RWPE2 (cell line): ENCODE measurements around the gene HLF.
A peak's percentile ranks its signal among the peaks of the same experiment; 100 is the strongest.

Experiments
- ATAC-seq: fragments of 200-7000 bp; cut with Tn5 transposase; 3 replicates; pipeline ENCODE4 v1.9.1; 2021; ENCODE audit warnings: low read depth
- DNase-seq: peaks from one replicate; pipeline ENCODE4 v3.0.0-alpha.2; 2020; ENCODE audit warnings: low spot score
- H3K27ac ChIP-seq: fragments of 450-650 bp; 2 replicates; pipeline ENCODE4 v1.5.1; 2017; ENCODE audit warnings: mild to moderate bottlenecking; ENCODE audit not compliant: poor library complexity, severe bottlenecking
- H3K27me3 ChIP-seq: fragments of 250-450 bp; sonication (Bioruptor Pico); 2 replicates; pipeline ENCODE4 v1.5.1; 2021; ENCODE audit warnings: mild to moderate bottlenecking, moderate library complexity; ENCODE audit not compliant: insufficient read depth, poor library complexity, severe bottlenecking
- H3K36me3 ChIP-seq: fragments of 250-450 bp; sonication (Bioruptor Pico); 2 replicates; pipeline ENCODE4 v1.5.1; 2020; ENCODE audit warnings: low read depth, mild to moderate bottlenecking, moderate library complexity
- H3K4me1 ChIP-seq: fragments of 250-450 bp; sonication (Bioruptor Pico); 2 replicates; pipeline ENCODE4 v1.5.1; 2021; ENCODE audit warnings: mild to moderate bottlenecking, moderate library complexity; ENCODE audit not compliant: insufficient read depth, poor library complexity, severe bottlenecking
- H3K4me3 ChIP-seq: fragments of 250-450 bp; sonication (Bioruptor Pico); 2 replicates; pipeline ENCODE4 v1.5.1; 2021; ENCODE audit warnings: mild to moderate bottlenecking, moderate library complexity; ENCODE audit not compliant: severe bottlenecking
- H3K9me3 ChIP-seq: fragments of 250-450 bp; sonication (Bioruptor Pico); 2 replicates; pipeline ENCODE4 v1.5.1; 2021; ENCODE audit warnings: mild to moderate bottlenecking, moderate library complexity; ENCODE audit not compliant: severe bottlenecking
- TF ChIP-seq, protein P1 (sequence below): fragments of 450-650 bp; IDR thresholded peaks from one replicate; pipeline ENCODE4 v1.5.1; 2017; ENCODE audit warnings: mild to moderate bottlenecking, moderate library complexity; ENCODE audit not compliant: poor library complexity, severe bottlenecking

The HLF gene

GRCh38 chr17:55230716-55231115 lies 34.0 kb upstream of the HLF start:
- Histone ChIP-seq H3K9me3 (no peaks in the 10 kb centered on the region), H3K4me3 (no peak overlapping the region), H3K36me3 (no peaks in the 10 kb centered on the region), H3K27ac (no peak overlapping the region), H3K4me1 (peaks cover 8% of the 10 kb centered on the region), H3K27me3 (no peaks in the 10 kb centered on the region)
- no peak for ATAC-seq
- TF ChIP-seq, protein P1, sequence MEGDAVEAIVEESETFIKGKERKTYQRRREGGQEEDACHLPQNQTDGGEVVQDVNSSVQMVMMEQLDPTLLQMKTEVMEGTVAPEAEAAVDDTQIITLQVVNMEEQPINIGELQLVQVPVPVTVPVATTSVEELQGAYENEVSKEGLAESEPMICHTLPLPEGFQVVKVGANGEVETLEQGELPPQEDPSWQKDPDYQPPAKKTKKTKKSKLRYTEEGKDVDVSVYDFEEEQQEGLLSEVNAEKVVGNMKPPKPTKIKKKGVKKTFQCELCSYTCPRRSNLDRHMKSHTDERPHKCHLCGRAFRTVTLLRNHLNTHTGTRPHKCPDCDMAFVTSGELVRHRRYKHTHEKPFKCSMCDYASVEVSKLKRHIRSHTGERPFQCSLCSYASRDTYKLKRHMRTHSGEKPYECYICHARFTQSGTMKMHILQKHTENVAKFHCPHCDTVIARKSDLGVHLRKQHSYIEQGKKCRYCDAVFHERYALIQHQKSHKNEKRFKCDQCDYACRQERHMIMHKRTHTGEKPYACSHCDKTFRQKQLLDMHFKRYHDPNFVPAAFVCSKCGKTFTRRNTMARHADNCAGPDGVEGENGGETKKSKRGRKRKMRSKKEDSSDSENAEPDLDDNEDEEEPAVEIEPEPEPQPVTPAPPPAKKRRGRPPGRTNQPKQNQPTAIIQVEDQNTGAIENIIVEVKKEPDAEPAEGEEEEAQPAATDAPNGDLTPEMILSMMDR, result no peak
- no peak for DNase-seq

GRCh38 chr17:55233840-55234239 lies 30.9 kb upstream of the HLF start:
- H3K36me3 ChIP-seq, result no peaks in the 10 kb centered on the region
- H3K4me1 ChIP-seq, result peaks cover 12% of the 10 kb centered on the region
- DNase-seq, result no peak
- ATAC-seq, result peak; percentile 44
- no peaks in the 10 kb centered on the region for H3K9me3 ChIP-seq
- H3K4me3 ChIP-seq, result no peak overlapping the region
- H3K27me3 ChIP-seq, result no peaks in the 10 kb centered on the region
- no peak overlapping the region for H3K27ac ChIP-seq
- TF ChIP-seq, protein P1, result no peak

DNA sequence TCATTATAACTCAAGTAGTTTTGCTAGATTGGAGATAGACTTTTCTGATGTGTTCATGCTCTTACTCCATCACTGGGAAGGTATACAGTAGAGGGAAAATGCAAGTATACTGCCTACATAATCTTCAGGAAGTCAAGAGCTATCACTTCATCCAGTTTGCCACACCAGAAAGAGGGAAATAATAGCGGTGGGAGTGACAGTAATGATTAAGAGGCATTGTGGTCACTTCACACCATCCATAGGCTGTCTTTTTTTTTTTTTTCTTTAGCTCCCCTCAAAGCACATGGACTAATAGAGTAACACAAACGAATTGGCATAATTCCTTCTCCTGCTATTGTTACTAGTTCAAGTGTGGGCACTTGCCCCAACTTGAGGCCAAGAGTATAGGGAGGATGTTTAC lies 28.4 kb upstream of the HLF start:
- Histone ChIP-seq H3K4me1 (peaks cover 21% of the 10 kb centered on the region), H3K27me3 (no peaks in the 10 kb centered on the region), H3K27ac (no peak overlapping the region), H3K9me3 (no peaks in the 10 kb centered on the region), H3K36me3 (no peaks in the 10 kb centered on the region), H3K4me3 (no peak overlapping the region)
- TF ChIP-seq, protein P1, result no peak
- no peak for ATAC-seq
- DNase-seq, result no peak

GRCh38 chr17:55237268-55237667 lies 27.5 kb upstream of the HLF start:
- DNase-seq (no peak), ATAC-seq (no peak)
- Histone ChIP-seq H3K36me3 (no peaks in the 10 kb centered on the region), H3K9me3 (no peaks in the 10 kb centered on the region), H3K27ac (no peak overlapping the region), H3K4me3 (no peak overlapping the region), H3K27me3 (no peaks in the 10 kb centered on the region), H3K4me1 (peaks cover 21% of the 10 kb centered on the region)
- TF ChIP-seq, protein P1, result no peak

GRCh38 chr17:55237841-55238178 lies 26.9 kb upstream of the HLF start:
- Histone ChIP-seq H3K36me3 (no peaks in the 10 kb centered on the region), H3K27me3 (no peaks in the 10 kb centered on the region), H3K4me1 (peaks cover 21% of the 10 kb centered on the region), H3K4me3 (peak overlapping the region; percentile 31), H3K27ac (no peak overlapping the region), H3K9me3 (no peaks in the 10 kb centered on the region)
- no peak for DNase-seq
- ATAC-seq, result no peak
- TF ChIP-seq, protein P1, result no peak
